Sigmoid colon (tissue), 3 donors: ENCODE data around the gene NDUFAF2.

ENCODE experiments used
- CTCF ChIP-seq, 4 experiments: fragments of 450-650 bp in 3 of 4; fragments of 200-600 bp in 1 of 4; IDR thresholded peaks; one replicate each; pipeline ENCODE4 v1.5.1; 2016 to 2019; ENCODE audit warnings: antibody characterized with exemption in 4 of 4, mild to moderate bottlenecking in 3 of 4, moderate library complexity in 2 of 4
- POLR2A ChIP-seq, 2 donors: fragments of 450-650 bp; IDR thresholded peaks; one replicate each; pipeline ENCODE4 v1.6.1; 2016; ENCODE audit warnings: antibody characterized with exemption in 2 of 2, mild to moderate bottlenecking in 2 of 2, moderate library complexity in 2 of 2

GRCh38 chr5:60943624-60944023 lies 1.4 kb upstream of the NDUFAF2 start:
- no peak for TF ChIP-seq CTCF (IDR thresholded peaks at IDR 0.05)
- TF ChIP-seq POLR2A (IDR thresholded peaks at IDR 0.05): no peak
